Measurements from ENCODE around the gene CNTNAP2. TPM values are rescaled to one million over a fixed set of nuclear protein-coding genes. Genes with fewer than 3 reads are reported as not detected.
A peak's percentile ranks its signal among the peaks of the same experiment; 100 is the strongest.

Gene CNTNAP2
- total and polyA plus RNA-seq, 8 donors: 0.19 to 18.2 (median 0.56) TPM

- H3K27ac ChIP-seq: no peak overlapping the region
- H3K36me3 ChIP-seq: no peaks in the 10 kb centered on the region
- H3K4me1 ChIP-seq: no peaks in the 10 kb centered on the region
- no peak for TF ChIP-seq POLR2A (IDR thresholded peaks at IDR 0.05)
- TF ChIP-seq CTCF (IDR thresholded peaks at IDR 0.05): no peak
- TF ChIP-seq EP300 (IDR thresholded peaks at IDR 0.05): no peak
- no peak for TF ChIP-seq POLR2AphosphoS5 (IDR thresholded peaks at IDR 0.05)
- DNase-seq: peak in 1 of 2 donors; percentile 9
- intact Hi-C loops (cut with DNase I; ENCODE audit: low total_unique reads): no loop called here
- no peaks in the 10 kb centered on the region for H3K9me3 ChIP-seq
- no peak overlapping the region for H3K4me3 ChIP-seq
- 46 to 57% (median 54%) methylated on average over 3 of the region's 3 CpGs for WGBS, 5 donors
- no peaks in the 10 kb centered on the region for H3K27me3 ChIP-seq
These were observed 1824.8 kb downstream of the CNTNAP2 start for GRCh38 chr7:147941381-147941780.

- H3K27me3 ChIP-seq: no peaks in the 10 kb centered on the region
- no peak overlapping the region for H3K4me3 ChIP-seq
- no peak for DNase-seq
- no peaks in the 10 kb centered on the region for H3K36me3 ChIP-seq
- no peak overlapping the region for H3K27ac ChIP-seq
- TF ChIP-seq POLR2A (IDR thresholded peaks at IDR 0.05) (no peak), CTCF (IDR thresholded peaks at IDR 0.05) (no peak), POLR2AphosphoS5 (IDR thresholded peaks at IDR 0.05) (no peak)
- no peaks in the 10 kb centered on the region for H3K9me3 ChIP-seq
- intact Hi-C loops (cut with DNase I; ENCODE audit: low total_unique reads): no loop called here
- H3K4me1 ChIP-seq: no peaks in the 10 kb centered on the region
- WGBS, 5 donors: 74 to 89% (median 85%) methylated on average over 2 of the region's 2 CpGs
These were observed 1827.7 kb downstream of the CNTNAP2 start for GRCh38 chr7:147944321-147944720.

- H3K27ac ChIP-seq: no peak overlapping the region
- H3K4me1 ChIP-seq: no peaks in the 10 kb centered on the region
- H3K9me3 ChIP-seq: peaks cover 0 to 4% (median 0%) of the 10 kb centered on the region in 4 donors
- H3K27me3 ChIP-seq: no peaks in the 10 kb centered on the region
- no peaks in the 10 kb centered on the region for H3K36me3 ChIP-seq
- intact Hi-C loops (cut with DNase I; ENCODE audit: low total_unique reads): no loop called here
- WGBS, 5 donors: 91 to 94% (median 92%) methylated on average over 6 of the region's 6 CpGs
- TF ChIP-seq POLR2AphosphoS5 (IDR thresholded peaks at IDR 0.05): no peak
- TF ChIP-seq CTCF (IDR thresholded peaks at IDR 0.05): no peak
- no peak for TF ChIP-seq EP300 (IDR thresholded peaks at IDR 0.05)
- TF ChIP-seq POLR2A (IDR thresholded peaks at IDR 0.05): no peak
- no peak for DNase-seq
- no peak overlapping the region for H3K4me3 ChIP-seq
These were observed 1836.3 kb downstream of the CNTNAP2 start for GRCh38 chr7:147952918-147953317.

GRCh38 chr7:147968046-147968610, 1851.5 kb downstream of the CNTNAP2 start:
- intact Hi-C loops (cut with DNase I; ENCODE audit: low total_unique reads): no loop called here

More at GRCh38 chr7:147968046-147968610, 1851.5 kb downstream of the CNTNAP2 start:
- 63 to 80% (median 68%) methylated on average over 5 of the region's 5 CpGs for WGBS, 5 donors
- DNase-seq: no peak
- Histone ChIP-seq H3K4me1 (no peaks in the 10 kb centered on the region), H3K4me3 (no peak overlapping the region), H3K9me3 (no peaks in the 10 kb centered on the region), H3K27me3 (no peaks in the 10 kb centered on the region), H3K36me3 (no peaks in the 10 kb centered on the region), H3K27ac (no peak overlapping the region)
- TF ChIP-seq POLR2A (IDR thresholded peaks at IDR 0.05) (no peak), EP300 (IDR thresholded peaks at IDR 0.05) (no peak), CTCF (IDR thresholded peaks at IDR 0.05) (no peak), POLR2AphosphoS5 (IDR thresholded peaks at IDR 0.05) (no peak)

Data from stomach (tissue), 9 donors.